Measurements from ENCODE around the gene C12orf43. TPM values are rescaled to one million over a fixed set of nuclear protein-coding genes. Genes with fewer than 3 reads are reported as not detected.

Gene C12orf43
- total RNA-seq, 2 donors from 2014 or later, result 21.4 to 26.8 TPM

- H3K4me1 ChIP-seq (ENCODE audit: control insufficient read depth, insufficient read depth, low read length), result no peaks in the 10 kb centered on the region
- H3K27ac ChIP-seq (ENCODE audit: low read depth, low read length), result peak overlapping the region; percentile 19
- no peak overlapping the region for H3K4me3 ChIP-seq (ENCODE audit: low read length)
- peaks cover 33% of the 10 kb centered on the region for H3K4me1 Mint-ChIP-seq
- 84 to 94% methylated on average over 4 of the region's 4 CpGs for WGBS, 2 experiments (ENCODE audit: insufficient coverage in 1 of 2, insufficient read length in 1 of 2)
- H3K9me3 Mint-ChIP-seq, result no peaks in the 10 kb centered on the region
- H3K27me3 ChIP-seq (ENCODE audit: control insufficient read depth, insufficient read depth, low read length, poor library complexity, severe bottlenecking), result no peaks in the 10 kb centered on the region
- H3K9me3 ChIP-seq (ENCODE audit: control insufficient read depth, low read length), result no peaks in the 10 kb centered on the region
- H3K27ac Mint-ChIP-seq, result peak overlapping the region; percentile 84
- DNase-seq, result no peak
- peak overlapping the region; percentile 22 for H3K4me3 Mint-ChIP-seq
- no peaks in the 10 kb centered on the region for H3K36me3 ChIP-seq (ENCODE audit: control insufficient read depth, insufficient read depth, low read length)
- no peaks in the 10 kb centered on the region for H3K27me3 Mint-ChIP-seq (ENCODE audit: insufficient read depth)
- TF ChIP-seq CTCF (conservative IDR thresholded peaks at IDR 0.05), result no peak
- H3K36me3 Mint-ChIP-seq (ENCODE audit: low read depth), result no peaks in the 10 kb centered on the region
- no peak overlapping the region for H3K9ac ChIP-seq (ENCODE audit: extremely low read depth, low read length, poor library complexity, severe bottlenecking)
These were observed 32.5 kb downstream of the C12orf43 start for GRCh38 chr12:120983759-120984158.

- H3K9ac ChIP-seq (ENCODE audit: extremely low read depth, low read length, poor library complexity, severe bottlenecking), result no peak overlapping the region
- DNase-seq, result no peak
- no peaks in the 10 kb centered on the region for H3K9me3 ChIP-seq (ENCODE audit: control insufficient read depth, low read length)
- peaks cover 33% of the 10 kb centered on the region for H3K4me1 Mint-ChIP-seq
- WGBS, 2 experiments (ENCODE audit: insufficient coverage in 1 of 2, insufficient read length in 1 of 2), result 84 to 91% methylated on average over 5 to 7 of the region's 7 CpGs
- H3K4me3 ChIP-seq (ENCODE audit: low read length), result no peak overlapping the region
- no peaks in the 10 kb centered on the region for H3K9me3 Mint-ChIP-seq
- H3K27ac Mint-ChIP-seq, result no peak overlapping the region
- H3K27me3 ChIP-seq (ENCODE audit: control insufficient read depth, insufficient read depth, low read length, poor library complexity, severe bottlenecking), result no peaks in the 10 kb centered on the region
- H3K27me3 Mint-ChIP-seq (ENCODE audit: insufficient read depth), result no peaks in the 10 kb centered on the region
- H3K4me1 ChIP-seq (ENCODE audit: control insufficient read depth, insufficient read depth, low read length), result no peaks in the 10 kb centered on the region
- TF ChIP-seq CTCF (conservative IDR thresholded peaks at IDR 0.05), result no peak
- H3K36me3 ChIP-seq (ENCODE audit: control insufficient read depth, insufficient read depth, low read length), result no peaks in the 10 kb centered on the region
- H3K27ac ChIP-seq (ENCODE audit: low read depth, low read length), result no peak overlapping the region
- H3K36me3 Mint-ChIP-seq (ENCODE audit: low read depth), result no peaks in the 10 kb centered on the region
- no peak overlapping the region for H3K4me3 Mint-ChIP-seq
These were observed 33.6 kb downstream of the C12orf43 start for GRCh38 chr12:120982659-120983058.

GRCh38 chr12:120981407-120981941, 34.8 kb downstream of the C12orf43 start:
- no peak overlapping the region for H3K4me3 ChIP-seq (ENCODE audit: low read length)
- no peaks in the 10 kb centered on the region for H3K36me3 ChIP-seq (ENCODE audit: control insufficient read depth, insufficient read depth, low read length)
- 80 to 89% methylated on average over 5 to 6 of the region's 6 CpGs for WGBS, 2 experiments (ENCODE audit: insufficient coverage in 1 of 2, insufficient read length in 1 of 2)
- peaks cover 33% of the 10 kb centered on the region for H3K4me1 Mint-ChIP-seq
- H3K36me3 Mint-ChIP-seq (ENCODE audit: low read depth), result no peaks in the 10 kb centered on the region
- H3K27ac ChIP-seq (ENCODE audit: low read depth, low read length), result no peak overlapping the region
- H3K9me3 ChIP-seq (ENCODE audit: control insufficient read depth, low read length), result no peaks in the 10 kb centered on the region
- peak overlapping the region; percentile 2 for H3K27ac Mint-ChIP-seq
- H3K27me3 ChIP-seq (ENCODE audit: control insufficient read depth, insufficient read depth, low read length, poor library complexity, severe bottlenecking), result no peaks in the 10 kb centered on the region
- no peaks in the 10 kb centered on the region for H3K9me3 Mint-ChIP-seq
- no peaks in the 10 kb centered on the region for H3K4me1 ChIP-seq (ENCODE audit: control insufficient read depth, insufficient read depth, low read length)
- no peaks in the 10 kb centered on the region for H3K27me3 Mint-ChIP-seq (ENCODE audit: insufficient read depth)
- H3K9ac ChIP-seq (ENCODE audit: extremely low read depth, low read length, poor library complexity, severe bottlenecking), result no peak overlapping the region
- no peak for DNase-seq
- TF ChIP-seq CTCF (conservative IDR thresholded peaks at IDR 0.05), result no peak
- H3K4me3 Mint-ChIP-seq, result no peak overlapping the region
